GM21367 (cell line): ENCODE data around the gene GBX1.

Experiments
- ATAC-seq: cut with Tn5 transposase; IDR thresholded peaks from one replicate; pipeline ENCODE4 v1.9.1; 2021; ENCODE audit not compliant: unreplicated experiment

GBX1 gene

DNA sequence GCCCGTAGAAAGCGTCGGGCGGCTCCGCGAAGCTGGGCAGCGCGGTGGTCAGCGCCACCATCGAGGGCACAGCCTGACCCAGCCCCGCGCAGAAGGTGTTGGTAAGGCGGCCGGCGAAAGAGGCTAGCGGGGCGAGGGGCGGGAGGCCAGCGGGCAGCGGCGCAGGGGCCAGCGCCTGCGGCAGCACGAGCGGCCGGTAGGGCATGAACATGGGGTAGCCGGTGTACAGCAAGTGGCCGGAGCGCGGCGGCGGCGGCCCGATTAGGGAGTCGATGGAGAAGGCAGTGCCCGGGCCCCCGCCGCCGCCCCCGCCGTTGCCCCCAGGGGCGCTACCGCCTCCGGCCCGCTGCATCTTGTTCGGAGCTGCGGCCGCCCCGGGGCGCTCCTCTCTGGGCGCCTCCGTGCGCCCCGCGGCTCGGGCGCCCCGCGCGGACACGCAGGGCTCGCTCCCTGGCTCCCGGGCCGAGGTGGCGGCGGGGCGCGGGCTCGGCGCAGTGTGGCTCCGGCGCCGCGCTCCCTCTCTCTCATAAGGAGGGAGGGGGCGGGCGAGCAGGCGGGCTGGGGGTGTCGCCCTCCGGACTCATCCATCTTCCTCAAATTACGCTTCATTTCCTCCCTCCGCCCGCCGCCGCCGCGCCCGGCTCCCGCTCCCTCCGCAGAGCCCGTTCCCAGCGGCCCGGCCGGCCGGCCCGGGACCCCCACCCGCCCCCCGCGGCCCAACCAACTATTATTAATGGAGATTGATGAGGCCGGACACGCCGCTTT, at the start of gene GBX1:
TSS of gene GBX1 (minus strand) at position 498 of the 765 bp plus-strand sequence. CDS start at position 352, 146 bp downstream.
- ATAC-seq, result no peak

DNA sequence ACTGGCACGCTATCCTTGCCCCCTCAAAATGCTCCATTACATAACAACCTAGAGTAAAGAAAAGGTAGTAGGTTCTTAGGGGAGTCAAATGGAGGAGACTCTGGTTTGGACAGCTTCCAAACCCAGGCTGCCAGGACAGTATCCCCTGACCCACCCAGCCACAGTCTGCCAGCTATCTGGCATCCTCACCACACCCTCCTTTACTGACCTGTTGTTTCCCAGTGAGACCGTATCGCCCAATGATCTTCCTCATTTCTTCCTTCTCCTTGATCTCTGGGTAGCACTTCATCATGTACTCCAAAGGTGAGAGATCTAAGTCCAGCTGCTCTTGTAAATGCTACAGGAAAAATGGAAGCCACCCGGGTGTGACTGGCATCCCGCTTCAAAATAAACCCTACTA, 47.9 kb upstream of the GBX1 start:
- no peak for ATAC-seq

DNA sequence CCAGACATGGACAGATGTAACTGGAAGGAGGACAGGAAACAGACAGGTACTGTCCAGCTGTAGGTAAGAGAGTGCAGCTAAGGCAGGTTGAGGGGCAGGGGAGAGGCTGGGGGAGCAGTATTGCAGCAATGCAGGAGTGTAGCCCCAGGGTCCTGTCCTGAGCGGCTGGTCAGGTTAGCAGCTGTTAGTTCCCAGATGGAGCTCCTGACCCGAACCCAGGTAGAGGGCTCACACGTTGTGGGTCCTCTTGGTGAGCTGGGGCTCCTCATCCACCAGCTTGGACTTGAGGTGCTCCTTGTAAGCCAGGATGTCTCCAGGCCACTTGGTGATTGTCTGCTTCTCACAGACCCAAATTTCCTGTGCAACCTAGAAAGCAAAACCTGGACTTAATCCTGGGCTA, 46.3 kb upstream of the GBX1 start:
- ATAC-seq, result no peak

DNA sequence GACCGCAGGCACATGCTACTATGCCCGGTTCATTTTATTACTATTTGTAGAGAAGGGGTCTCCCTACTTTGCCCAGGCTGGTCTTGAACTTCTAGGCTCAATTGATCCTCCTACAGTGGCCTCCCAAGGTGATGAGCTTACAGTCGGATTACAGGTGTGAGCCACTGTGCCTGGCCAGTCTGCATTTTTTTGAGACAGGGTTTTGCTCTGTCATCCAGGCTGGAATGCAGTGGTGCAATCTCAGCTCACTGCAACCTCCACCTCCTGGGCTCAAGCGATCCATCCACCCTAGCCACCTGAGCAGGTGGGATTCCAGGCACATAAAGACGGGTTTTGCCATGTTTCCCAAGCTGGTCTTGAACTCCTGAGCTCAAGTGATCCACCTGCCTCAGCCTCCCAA, 45.1 kb upstream of the GBX1 start:
- no peak for ATAC-seq

DNA sequence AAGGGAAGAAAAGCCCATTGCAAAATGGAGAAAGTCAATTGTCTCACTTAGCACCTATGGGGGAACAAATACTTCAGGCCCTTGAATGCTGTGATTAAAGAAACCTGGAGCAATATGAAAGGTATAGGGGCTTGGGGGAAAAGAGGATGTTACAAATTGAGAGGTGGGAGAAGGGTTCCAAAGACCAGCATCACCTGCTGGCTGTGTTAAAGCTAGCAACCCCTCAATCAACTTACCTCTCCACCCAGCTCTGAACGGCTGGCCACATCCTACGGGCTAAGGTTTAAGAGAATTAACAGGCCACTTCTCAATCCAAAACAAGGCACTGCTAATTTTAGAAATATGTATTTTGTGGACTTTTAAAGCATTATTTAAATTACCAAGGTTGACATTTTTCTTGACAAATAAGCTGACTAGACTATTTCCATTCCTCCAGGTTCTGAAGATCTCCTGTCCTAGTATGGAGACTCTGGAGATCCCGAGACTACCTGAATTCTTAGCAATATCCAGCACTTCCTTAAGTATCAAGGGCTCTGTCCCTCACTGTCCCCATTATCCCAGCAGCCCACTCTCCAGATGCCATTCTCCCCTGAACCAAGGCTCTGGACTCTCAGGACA, 43.8 kb upstream of the GBX1 start:
- no peak for ATAC-seq

DNA sequence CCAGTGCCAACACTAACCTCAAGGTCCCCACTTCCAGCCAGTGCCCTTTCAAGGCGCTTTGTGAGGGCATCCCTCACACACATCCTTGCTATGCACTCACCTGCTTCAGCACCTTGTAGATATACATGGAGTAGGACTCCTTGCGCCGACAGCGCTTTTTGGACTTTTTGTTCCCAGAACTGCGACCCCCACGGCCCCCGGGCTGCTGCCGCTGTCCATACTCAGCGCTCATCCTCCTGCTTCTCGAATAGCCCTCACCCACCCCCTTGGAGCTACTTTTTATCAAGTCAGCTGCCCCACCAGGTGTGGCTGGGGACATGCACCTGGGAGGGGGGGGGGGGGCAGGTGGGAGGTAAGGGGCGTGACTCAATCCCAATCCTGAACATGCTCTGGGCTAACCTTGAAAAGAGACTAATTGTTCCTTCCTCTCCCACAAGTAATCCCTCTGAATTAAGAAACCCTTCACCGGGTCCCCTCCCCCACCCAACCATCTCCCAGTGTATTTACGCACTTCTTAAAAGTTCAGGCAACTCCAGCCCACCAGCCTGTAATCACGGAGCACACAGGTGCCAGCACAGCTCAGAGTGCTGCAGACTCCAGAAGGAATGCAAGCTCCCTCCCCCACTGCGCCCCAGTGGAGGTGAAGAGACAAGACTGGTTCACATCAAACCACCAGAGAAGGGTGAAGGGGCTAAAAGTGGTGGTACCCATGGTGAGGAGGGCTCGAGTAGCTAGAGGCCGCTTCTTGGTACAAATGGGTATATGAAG, 42.8 kb upstream of the GBX1 start, which contains the start of gene H2BK1:
TSS of gene H2BK1 (minus strand) at position 402 of the 768 bp plus-strand sequence. CDS start at position 232, 170 bp downstream.
- ATAC-seq, result no peak

DNA sequence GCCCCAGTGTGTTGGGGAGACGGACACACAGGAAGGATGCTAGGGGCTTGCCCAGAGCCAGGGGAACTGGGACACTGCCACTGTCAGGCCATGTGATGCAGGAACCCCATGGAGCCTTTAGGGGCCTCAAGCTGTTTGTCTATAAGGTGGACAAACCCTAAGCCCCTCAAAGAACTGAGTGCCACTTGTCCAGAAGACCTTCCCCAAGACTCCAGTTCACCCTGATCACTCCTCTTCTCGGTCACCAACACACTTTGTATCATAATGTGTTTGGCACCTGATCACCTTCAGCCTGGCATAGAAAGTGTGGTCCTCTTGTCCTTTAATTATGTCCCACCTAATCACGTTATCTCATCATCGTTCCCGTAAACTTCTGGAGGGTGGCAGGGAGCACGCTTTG, 42.1 kb upstream of the GBX1 start:
- no peak for ATAC-seq

DNA sequence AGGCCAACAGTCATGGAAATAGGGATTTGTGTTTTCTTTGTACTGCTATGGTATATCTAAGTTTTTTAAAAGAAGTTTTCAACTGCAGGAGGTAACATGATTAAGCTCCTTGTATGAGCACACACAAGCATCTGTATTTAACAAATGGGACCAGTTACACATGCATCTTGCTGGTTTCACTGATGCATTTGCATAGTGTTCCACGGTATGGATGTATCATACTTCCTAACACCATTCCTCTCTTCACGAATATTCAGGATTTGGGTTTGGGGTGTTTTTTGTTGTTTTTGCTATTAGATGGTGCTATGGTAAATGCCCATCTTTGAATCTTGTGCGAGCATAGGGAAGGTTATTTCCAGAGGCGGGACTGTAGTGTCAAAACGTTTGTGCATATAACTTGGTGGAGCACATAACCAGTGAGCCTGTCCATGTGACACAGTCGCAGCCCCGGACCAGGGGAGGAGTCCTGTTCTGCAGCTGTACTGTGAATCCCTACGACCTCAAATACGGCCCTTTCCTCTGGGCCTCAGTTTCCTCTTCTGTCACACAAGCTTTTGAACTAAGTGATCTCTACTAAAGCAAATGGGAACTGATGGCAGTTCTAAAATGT, 40.9 kb upstream of the GBX1 start:
- no peak for ATAC-seq

DNA sequence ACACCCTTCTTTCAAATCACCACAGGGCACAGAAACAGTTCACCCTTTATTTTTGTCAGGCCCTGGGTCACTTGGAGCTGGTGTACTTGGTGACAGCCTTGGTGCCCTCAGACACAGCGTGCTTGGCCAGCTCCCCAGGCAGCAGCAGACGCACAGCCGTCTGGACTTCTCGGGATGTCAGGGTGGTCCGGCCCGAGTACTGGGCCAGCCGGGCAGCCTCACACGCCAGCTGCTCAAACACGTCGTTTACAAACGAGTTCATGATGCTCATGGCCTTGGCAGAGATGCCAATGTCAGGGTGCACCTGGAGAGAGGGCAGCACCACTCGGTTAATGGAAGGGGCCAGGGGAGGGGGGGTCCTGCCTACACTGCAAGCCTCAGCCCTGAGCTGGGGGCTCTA, 40.3 kb upstream of the GBX1 start:
- ATAC-seq, result no peak

DNA sequence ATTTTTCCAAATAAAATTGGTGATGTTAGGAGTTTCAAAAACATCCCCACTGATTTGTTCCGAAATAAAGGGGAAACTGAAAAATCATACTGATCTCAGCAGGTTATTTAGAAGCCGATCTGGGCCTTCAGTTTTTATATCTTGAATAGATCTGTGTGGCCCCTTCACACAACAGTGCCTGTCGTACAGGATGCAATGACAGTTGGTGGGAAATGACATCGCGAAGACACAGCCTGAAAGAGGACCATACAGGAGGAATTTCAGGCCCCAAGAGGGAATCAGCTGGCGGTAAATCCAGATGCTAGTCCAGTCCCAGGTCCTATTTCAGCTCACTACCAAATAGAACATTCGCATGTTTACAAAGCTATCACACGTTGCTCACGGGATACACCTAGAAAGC, 39.8 kb upstream of the GBX1 start:
- no peak for ATAC-seq

DNA sequence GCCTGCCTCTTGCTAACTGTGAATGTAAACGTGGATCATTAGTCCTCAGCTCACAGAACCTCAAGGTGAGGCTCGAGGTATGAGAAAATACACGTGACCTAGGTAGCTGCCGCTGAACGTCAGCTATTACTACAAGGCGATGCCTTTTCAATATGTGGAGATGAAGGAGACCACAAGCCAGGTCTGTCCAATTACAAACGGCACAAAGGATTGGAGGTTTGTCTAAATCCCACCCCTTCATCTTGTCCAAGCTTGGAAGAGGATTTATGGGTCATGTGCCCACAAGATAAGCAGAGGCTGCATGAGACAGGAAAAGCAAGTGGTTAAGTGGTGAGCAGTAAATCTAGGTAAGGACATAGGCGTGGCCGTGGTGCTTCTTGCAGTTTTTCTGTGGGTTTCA, 39.4 kb upstream of the GBX1 start:
- no peak for ATAC-seq

DNA sequence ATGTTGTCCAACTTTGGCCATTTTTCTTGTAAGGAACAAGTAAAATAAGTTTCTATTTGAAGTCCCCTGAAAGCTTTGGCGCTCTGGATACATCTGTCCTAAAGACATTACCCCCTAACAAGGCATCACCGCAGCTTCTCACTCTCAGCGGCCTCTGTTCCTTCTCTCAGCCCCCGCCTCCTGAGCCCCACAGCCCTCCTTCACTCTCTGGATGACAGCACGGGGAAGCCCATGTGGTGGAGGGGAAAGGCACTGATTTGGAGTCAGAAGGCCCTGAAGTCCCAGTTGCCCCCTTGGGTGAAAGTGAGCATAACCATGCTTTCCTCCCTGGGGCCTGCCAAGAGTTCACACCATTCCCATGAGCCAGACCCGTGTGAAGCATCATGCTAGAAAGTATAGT, 38.2 kb upstream of the GBX1 start:
- ATAC-seq, result no peak

DNA sequence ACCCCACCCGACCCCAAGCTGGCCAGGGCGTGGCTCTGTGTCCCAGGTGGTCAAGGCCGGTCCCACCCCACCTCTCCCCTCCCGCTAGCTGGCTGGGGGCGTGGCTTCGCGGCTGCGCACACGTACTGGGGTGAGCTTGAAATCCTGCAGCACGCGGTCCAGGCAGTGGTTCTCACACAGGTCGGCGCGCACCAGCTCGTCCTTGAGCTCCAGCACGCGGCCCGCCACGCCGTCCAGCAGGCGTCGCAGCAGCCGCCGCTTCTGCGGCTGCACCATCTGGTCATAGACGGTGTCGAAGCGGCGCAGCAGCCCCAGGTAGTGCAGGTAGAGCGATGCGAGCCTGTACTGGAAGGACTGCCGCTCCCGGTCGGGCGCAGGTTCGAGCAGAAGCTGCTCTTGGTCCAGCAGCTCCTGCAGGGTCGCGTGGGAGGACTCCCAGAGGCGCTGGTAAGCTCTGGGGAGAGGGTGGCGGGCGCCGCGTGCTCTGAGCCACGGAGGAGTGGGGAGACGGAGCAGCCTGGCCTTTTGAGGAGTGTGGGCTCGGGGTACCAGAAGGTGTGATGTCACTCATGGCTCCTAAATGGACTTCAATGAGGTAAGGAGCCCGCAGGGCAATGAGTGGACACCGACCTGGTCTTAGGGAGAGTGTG, 37.0 kb upstream of the GBX1 start:
- no peak for ATAC-seq

DNA sequence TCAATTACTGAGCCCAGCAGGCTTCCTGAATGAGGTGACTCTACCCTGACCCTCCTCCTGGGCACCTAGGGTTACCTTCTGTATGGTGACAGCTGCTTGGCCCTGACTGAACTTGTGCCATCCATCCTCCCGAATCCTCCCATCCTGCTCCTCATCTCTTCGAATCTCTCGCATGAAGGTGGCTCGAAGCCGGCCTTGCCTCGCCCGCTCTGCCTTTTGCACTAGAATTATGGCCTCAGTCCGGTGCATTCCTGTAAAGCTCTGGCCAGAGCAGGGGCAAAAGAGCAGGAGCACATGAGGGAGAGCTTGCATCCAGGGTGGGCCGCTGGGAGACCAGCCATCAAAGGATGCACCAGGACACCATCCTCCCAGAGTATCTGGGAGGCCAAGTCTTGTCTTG, 35.3 kb upstream of the GBX1 start:
- no peak for ATAC-seq

DNA sequence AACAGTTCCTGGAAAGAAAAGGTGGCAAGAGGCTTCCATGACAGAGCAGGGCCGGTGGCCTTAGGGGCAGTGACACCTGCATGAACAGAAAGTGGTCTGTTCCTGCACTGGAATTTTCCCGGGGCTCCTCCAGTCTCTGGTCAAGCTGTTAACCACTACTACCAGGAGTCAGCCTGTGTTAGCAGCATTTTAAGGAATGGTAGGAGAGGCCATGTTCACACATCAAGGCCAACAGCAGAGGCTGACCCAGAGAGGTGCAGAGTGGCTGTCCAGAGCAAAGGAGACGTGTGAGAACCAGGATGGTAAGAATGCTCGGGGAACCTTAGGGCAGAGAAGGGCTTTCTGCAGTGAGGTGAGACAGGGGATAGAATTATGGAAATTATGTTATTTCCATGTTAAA, 34.3 kb upstream of the GBX1 start:
- no peak for ATAC-seq

DNA sequence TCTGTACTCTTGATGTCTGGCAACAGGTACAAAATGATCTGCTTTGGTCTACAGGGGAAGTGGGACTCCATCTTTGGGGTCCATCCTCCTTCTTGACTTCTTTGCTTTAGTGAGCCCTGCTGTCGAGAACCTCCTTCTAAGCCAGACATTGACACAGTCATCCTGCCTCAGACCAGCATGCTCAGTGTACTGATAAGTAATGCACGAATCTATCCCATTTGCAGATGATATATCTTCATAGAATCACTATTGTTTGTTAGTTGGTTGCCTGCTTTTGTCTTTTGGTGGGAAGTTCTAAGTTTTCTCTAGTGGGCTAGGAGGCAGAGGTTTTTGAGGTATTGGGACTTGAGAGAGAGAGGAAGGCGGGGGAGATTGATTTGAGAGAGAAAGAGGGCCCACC, 33.9 kb upstream of the GBX1 start:
- no peak for ATAC-seq

DNA sequence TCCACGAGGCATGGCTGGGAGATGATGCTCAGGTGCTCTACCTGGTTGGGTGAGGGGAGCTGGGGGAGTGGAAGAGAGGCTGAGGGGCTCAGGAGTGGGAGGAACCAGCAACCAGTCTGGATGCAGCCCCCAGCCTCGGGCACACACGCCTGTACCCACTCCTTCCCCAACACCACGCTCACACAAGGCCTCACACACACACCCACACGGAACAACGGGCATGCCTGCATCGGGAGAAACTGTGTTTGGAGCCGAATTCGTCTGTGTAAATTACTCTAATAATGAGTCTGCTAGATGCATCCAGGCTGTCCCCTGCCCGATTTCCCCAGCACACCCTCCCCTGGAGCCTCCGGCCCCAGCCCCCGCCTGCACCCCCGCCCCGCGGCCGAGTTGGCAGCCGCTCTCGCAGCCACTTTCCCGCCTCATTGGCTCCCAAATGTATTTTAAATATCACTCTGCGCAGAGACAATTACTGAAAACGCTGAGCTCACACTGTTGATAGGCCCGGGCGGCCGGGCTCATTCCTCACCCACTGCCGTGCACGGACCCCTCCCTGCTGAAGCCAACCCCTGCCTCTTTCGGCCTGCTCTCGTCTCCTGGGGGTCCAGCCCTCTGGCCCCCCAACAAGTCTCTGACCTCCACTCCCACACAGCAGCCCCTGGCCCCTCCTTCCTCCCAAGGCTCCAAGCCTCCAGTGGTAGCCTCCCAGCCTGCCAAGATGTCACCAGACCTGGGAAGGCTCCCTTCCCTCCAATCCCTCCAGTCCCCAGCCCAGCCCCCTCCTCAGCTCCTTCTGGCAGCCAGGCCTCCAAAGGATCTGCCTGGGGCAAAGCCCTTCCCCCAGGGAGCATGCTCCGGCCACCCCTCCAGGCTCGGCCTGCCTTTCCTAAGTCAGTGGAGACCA, 31.7 kb upstream of the GBX1 start:
- no peak for ATAC-seq

DNA sequence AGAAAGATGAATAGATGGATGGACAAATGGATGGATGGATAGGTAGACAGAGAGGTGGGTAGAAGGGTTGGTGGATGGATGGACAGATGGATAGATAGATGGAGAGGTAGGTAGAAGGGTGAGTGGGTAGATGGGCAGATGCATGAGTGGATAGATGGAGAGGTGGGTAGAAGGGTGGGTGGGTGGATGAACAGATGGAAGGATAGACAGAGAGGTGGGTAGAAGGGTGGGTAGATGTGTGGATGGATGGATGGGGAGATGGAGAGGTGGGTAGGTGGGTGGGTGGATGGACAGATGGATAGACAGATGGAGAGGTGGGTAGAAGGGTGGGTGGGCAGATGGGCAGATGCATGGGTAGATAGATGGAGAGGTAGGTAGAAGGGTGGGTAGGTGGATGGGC, 30.4 kb upstream of the GBX1 start:
- ATAC-seq, result no peak

DNA sequence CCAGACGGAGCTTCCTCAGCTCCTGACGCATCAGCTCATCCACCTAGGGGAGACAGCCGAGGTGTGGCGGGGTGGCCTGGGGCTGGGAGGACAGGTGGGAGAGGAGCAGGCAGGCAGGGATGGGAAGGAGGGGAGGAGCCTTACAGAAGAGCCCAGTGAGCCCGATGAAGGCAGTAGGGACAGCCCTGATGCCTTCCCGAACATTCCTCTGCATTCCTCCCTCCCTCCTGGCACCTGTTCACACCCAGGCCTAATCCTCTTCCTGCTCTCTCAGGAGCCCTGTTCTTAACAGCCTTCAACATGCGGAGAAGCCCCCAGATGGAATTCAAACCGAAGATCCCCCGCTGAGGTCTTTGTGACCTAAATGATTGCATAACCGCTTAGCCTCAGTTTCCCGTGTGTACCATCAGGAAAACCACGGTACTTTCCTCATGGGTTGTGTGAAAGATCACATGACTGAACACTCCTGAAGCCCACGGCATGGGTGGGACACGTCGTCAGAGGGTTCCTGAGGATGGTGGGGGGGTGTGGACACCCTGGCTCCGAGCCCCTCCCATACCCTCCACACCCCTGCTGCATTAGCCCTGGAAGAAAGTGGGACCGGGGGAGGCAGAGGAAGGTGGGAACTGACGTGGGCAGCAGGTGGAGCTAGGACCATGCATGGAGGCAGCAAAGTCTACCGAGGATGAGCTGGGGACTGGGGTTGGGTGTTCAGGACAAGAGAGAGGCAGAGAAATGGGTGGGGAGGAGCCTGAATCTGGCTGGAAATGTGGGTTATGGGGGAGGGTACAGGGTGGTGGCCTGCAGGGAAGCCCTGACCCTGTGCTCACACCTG, 28.3 kb upstream of the GBX1 start:
- ATAC-seq, result no peak
